ENCODE measurements around the gene TFDP3. TPM values are rescaled to one million over a fixed set of nuclear protein-coding genes. Genes with fewer than 3 reads are reported as not detected.

TFDP3 gene
- total and polyA plus RNA-seq, 10 of the 15 experiments (the other 5 are each of a cell fraction or from before 2014, with no cell fraction given), result 0.14 TPM; not detected in 9

GRCh38 chrX:133249266-133250058 lies 31.3 kb upstream of the TFDP3 start:
- H2AFZ ChIP-seq (ENCODE audit: control insufficient read depth, low read depth, low read length), result no peak overlapping the region
- CTCF ChIA-PET, result interaction anchor here (0.6 to 1.8 kb wide), 9 partner anchors 10 to 524 kb away, joined by 3 to 8 read pairs (median 4); no protein-coding TSS in a partner anchor
- no peak for FAIRE-seq

More at GRCh38 chrX:133249266-133250058, 31.3 kb upstream of the TFDP3 start:
- Histone ChIP-seq H3K27ac (ENCODE audit: control insufficient read depth, insufficient read depth) (no peak overlapping the region), H3K9me3 (replicated peaks; ENCODE audit: control insufficient read depth, insufficient read depth, low read length) (no peaks in the 10 kb centered on the region; the same call in 2 of the 3 replicates), H3K9ac (ENCODE audit: control insufficient read depth, insufficient read depth, low read length) (no peak overlapping the region), H3K36me3 (ENCODE audit: control insufficient read depth in 2 of 2, insufficient read depth in 2 of 2, low read length in 1 of 2) (no peaks in the 10 kb centered on the region), H3K4me1 (ENCODE audit: control insufficient read depth, insufficient read depth, low read length) (no peaks in the 10 kb centered on the region), H3K79me2 (ENCODE audit: control insufficient read depth, insufficient read depth, low read length) (no peaks in the 10 kb centered on the region), H3K27me3 (replicated peaks in 1 of 2; ENCODE audit: control insufficient read depth in 2 of 2, insufficient read depth in 2 of 2, low read length in 1 of 2) (no peaks in the 10 kb centered on the region), H4K20me1 (ENCODE audit: control insufficient read depth, insufficient read depth) (no peaks in the 10 kb centered on the region), H3K4me2 (ENCODE audit: control insufficient read depth, insufficient read depth) (no peak overlapping the region), H3K4me3 (no peak overlapping the region)
- WGBS (ENCODE audit: insufficient coverage, insufficient replicate concordance, low lambda C conversion rate, missing lambda C conversion rate), result 2% methylated on average over 4 of the region's 4 CpGs
- intact Hi-C loops (cut with micrococcal nuclease; ENCODE audit: unreplicated experiment), result no loop called here
- ChIA-PET POLR2A (no interaction called here), RAD21 (ENCODE audit: unreplicated experiment) (interaction anchor here (1.1 kb wide), 1 partner anchor 244 kb away, joined by 3 read pairs; no protein-coding TSS in a partner anchor), SMC1A (ENCODE audit: uncharacterized antibody, unreplicated experiment) (interaction anchor here (1.3 kb wide), 1 partner anchor 18 kb away, joined by 5 read pairs; no protein-coding TSS in a partner anchor)
- TF ChIP-seq ZBTB4 (CRISPR knock-in tag; IDR thresholded peaks at IDR 0.05), result no peak
- TF ChIP-seq HDGF (IDR thresholded peaks at IDR 0.05), result no peak
- TF ChIP-seq MEF2A (IDR thresholded peaks at IDR 0.05; ENCODE audit: insufficient read depth, low read depth, low read length), result no peak
- no peak for TF ChIP-seq CBX3 (IDR thresholded peaks at IDR 0.05; ENCODE audit: borderline replicate concordance, low read depth)
- TF ChIP-seq MYB (IDR thresholded peaks at IDR 0.05; ENCODE audit: borderline replicate concordance, low read depth, low read length), result no peak
- no peak for TF ChIP-seq PRDM15 (CRISPR knock-in tag; IDR thresholded peaks at IDR 0.05)
- ATAC-seq (no peak), DNase-seq (ENCODE audit: low read depth, low spot score) (no peak)
- in situ Hi-C loops (cut with MboI), result no loop called here
- no TSS peak for BruUV-seq (replicated peaks)
